NCI-H69 (cell line): Measurements from ENCODE around the gene SRSF5.
A peak's percentile ranks its signal among the peaks of the same experiment; 100 is the strongest.
"Not testable (repeated sequence)": the region's sequence is repeated elsewhere in the genome, so short reads cannot be mapped to it uniquely, and the experiment has no call there.

Source experiments
- DNase-seq: peaks from one replicate; lab custom pipeline; 2025; lab: John Stamatoyannopoulos, UW

The SRSF5 gene

GRCh38 chr14:69808919-69809808 lies 42.2 kb downstream of the SRSF5 start:
- DNase-seq, result peak; percentile 23

GRCh38 chr14:69811227-69811867 lies 44.4 kb downstream of the SRSF5 start:
- DNase-seq, result no peak

- DNase-seq, result no peak
These were observed 44.9 kb downstream of the SRSF5 start for GRCh38 chr14:69811868-69812252.

GRCh38 chr14:69812711-69813110 lies 45.8 kb downstream of the SRSF5 start:
- DNase-seq, result peak; percentile 78

GRCh38 chr14:69813346-69813745 lies 46.4 kb downstream of the SRSF5 start:
- not testable (repeated sequence) for DNase-seq

- DNase-seq, result no peak
These were observed 47.5 kb downstream of the SRSF5 start for GRCh38 chr14:69814397-69814796.

GRCh38 chr14:69815556-69815955 lies 48.6 kb downstream of the SRSF5 start:
- DNase-seq, result no peak

GRCh38 chr14:69816216-69816615 lies 49.3 kb downstream of the SRSF5 start:
- no peak for DNase-seq

- DNase-seq, result peak; percentile 84
These were observed 51.8 kb downstream of the SRSF5 start for GRCh38 chr14:69818758-69819191.

- DNase-seq, result no peak
These were observed 52.7 kb downstream of the SRSF5 start for GRCh38 chr14:69819607-69820006.

GRCh38 chr14:69820991-69821390 lies 54.0 kb downstream of the SRSF5 start:
- DNase-seq, result no peak
